HL-60/S4 treated with retinoic acid at 250 ng/mL for 4 days and 3 days (cell line): ENCODE data around the gene DCHS1.
"Not testable (repeated sequence)": the region's sequence is repeated elsewhere in the genome, so short reads cannot be mapped to it uniquely, and the experiment has no call there.

Experiments
- in situ Hi-C: fragments of 300-500 bp; cut with MboI; formaldehyde crosslinking; loops from 2 replicates; pipeline ENCODE4 v1.7.0; 2022; ENCODE audit warnings: low sequenced_read_pairs

DCHS1 gene

GRCh38 chr11:6655790-6656583 lies at the start of gene DCHS1:
TSS of gene DCHS1 (minus strand) at chr11:6655809. CDS start at chr11:6641613, 14,196 bp downstream.
- in situ Hi-C loops = no loop called here

GRCh38 chr11:6703247-6704063 lies 47.8 kb upstream of the DCHS1 start:
- in situ Hi-C loops = no loop called here

- in situ Hi-C loops = not testable (repeated sequence)
These were observed 46.3 kb upstream of the DCHS1 start for GRCh38 chr11:6701955-6702354.

GRCh38 chr11:6695377-6695776 lies 39.8 kb upstream of the DCHS1 start:
- in situ Hi-C loops = no loop called here

GRCh38 chr11:6694229-6694535 lies 38.6 kb upstream of the DCHS1 start:
- in situ Hi-C loops = no loop called here

GRCh38 chr11:6693342-6694228 lies 38.0 kb upstream of the DCHS1 start:
- in situ Hi-C loops = no loop called here

GRCh38 chr11:6692128-6692527 lies 36.5 kb upstream of the DCHS1 start:
- in situ Hi-C loops = no loop called here

- in situ Hi-C loops = not testable (repeated sequence)
These were observed 35.0 kb upstream of the DCHS1 start for GRCh38 chr11:6690431-6691132.

GRCh38 chr11:6687876-6688275 lies 32.3 kb upstream of the DCHS1 start:
- in situ Hi-C loops = no loop called here

GRCh38 chr11:6686006-6686405 lies 30.4 kb upstream of the DCHS1 start:
- in situ Hi-C loops = no loop called here

GRCh38 chr11:6684068-6684467 lies 28.5 kb upstream of the DCHS1 start:
- in situ Hi-C loops = not testable (repeated sequence)

- in situ Hi-C loops = no loop called here
These were observed 27.6 kb upstream of the DCHS1 start, which contains the start of gene MRPL17 for GRCh38 chr11:6682936-6683861. TSS of gene MRPL17 (minus strand) at chr11:6683340. CDS start at chr11:6683296, 44 bp downstream.

- in situ Hi-C loops = no loop called here
These were observed 27.0 kb upstream of the DCHS1 start for GRCh38 chr11:6682591-6682935.

GRCh38 chr11:6681949-6682348 lies 26.3 kb upstream of the DCHS1 start:
- in situ Hi-C loops = no loop called here

- in situ Hi-C loops = no loop called here
These were observed 25.9 kb upstream of the DCHS1 start for GRCh38 chr11:6681505-6681904.

- in situ Hi-C loops = no loop called here
These were observed 21.4 kb upstream of the DCHS1 start for GRCh38 chr11:6677018-6677417.

- in situ Hi-C loops = no loop called here
These were observed 19.3 kb upstream of the DCHS1 start for GRCh38 chr11:6674862-6675261.

- in situ Hi-C loops = no loop called here
These were observed 18.6 kb upstream of the DCHS1 start for GRCh38 chr11:6674219-6674597.

GRCh38 chr11:6673523-6674218 lies 18.1 kb upstream of the DCHS1 start:
- in situ Hi-C loops = no loop called here
